ENCODE data around the gene NIF3L1.

NIF3L1 gene

GRCh38 chr2:200888704-200889625, at the start of gene NIF3L1, which contains the start of gene PPIL3:
TSS of gene NIF3L1 (plus strand) at chr2:200889371. CDS start at chr2:200891944, 2,573 bp downstream.
TSS of gene PPIL3 (minus strand) at chr2:200889077. CDS start at chr2:200887615, 1,462 bp downstream.
- peak; percentile 97 for DNase-seq

GRCh38 chr2:200839513-200839912, 49.7 kb upstream of the NIF3L1 start:
- DNase-seq, result no peak

GRCh38 chr2:200843993-200844948, 44.9 kb upstream of the NIF3L1 start:
- no peak for DNase-seq

GRCh38 chr2:200845194-200845593, 44.0 kb upstream of the NIF3L1 start:
- no peak for DNase-seq

- no peak for DNase-seq
Observed at GRCh38 chr2:200845669-200846325, 43.4 kb upstream of the NIF3L1 start.

GRCh38 chr2:200847269-200847668, 41.9 kb upstream of the NIF3L1 start:
- DNase-seq, result no peak

- DNase-seq, result no peak
Observed at GRCh38 chr2:200847939-200848338, 41.2 kb upstream of the NIF3L1 start.

- DNase-seq, result no peak
Observed at GRCh38 chr2:200850512-200851256, 38.5 kb upstream of the NIF3L1 start.

GRCh38 chr2:200851398-200852248, 37.5 kb upstream of the NIF3L1 start:
- DNase-seq, result no peak

- DNase-seq, result no peak
Observed at GRCh38 chr2:200852605-200853004, 36.6 kb upstream of the NIF3L1 start.

- no peak for DNase-seq
Observed at GRCh38 chr2:200856806-200857205, 32.4 kb upstream of the NIF3L1 start.

GRCh38 chr2:200860092-200860795, 28.9 kb upstream of the NIF3L1 start:
- no peak for DNase-seq

GRCh38 chr2:200861617-200862155, 27.5 kb upstream of the NIF3L1 start:
- DNase-seq, result no peak

- peak; percentile 42 for DNase-seq
Observed at GRCh38 chr2:200862532-200863000, 26.6 kb upstream of the NIF3L1 start.

- no peak for DNase-seq
Observed at GRCh38 chr2:200863782-200864175, 25.4 kb upstream of the NIF3L1 start.

GRCh38 chr2:200864176-200865034, 24.8 kb upstream of the NIF3L1 start, which contains the start of gene CLK1:
TSS of gene CLK1 (minus strand) at chr2:200864658. CDS start at chr2:200861862, 2,796 bp downstream.
- peak; percentile 92 for DNase-seq

GRCh38 chr2:200869014-200869413, 20.2 kb upstream of the NIF3L1 start:
- DNase-seq, result no peak

GRCh38 chr2:200871151-200871550, 18.0 kb upstream of the NIF3L1 start:
- DNase-seq, result no peak

GRCh38 chr2:200873560-200873959, 15.6 kb upstream of the NIF3L1 start:
- DNase-seq, result no peak
